Measurements from ENCODE around the gene EML1.

Gene EML1

DNA sequence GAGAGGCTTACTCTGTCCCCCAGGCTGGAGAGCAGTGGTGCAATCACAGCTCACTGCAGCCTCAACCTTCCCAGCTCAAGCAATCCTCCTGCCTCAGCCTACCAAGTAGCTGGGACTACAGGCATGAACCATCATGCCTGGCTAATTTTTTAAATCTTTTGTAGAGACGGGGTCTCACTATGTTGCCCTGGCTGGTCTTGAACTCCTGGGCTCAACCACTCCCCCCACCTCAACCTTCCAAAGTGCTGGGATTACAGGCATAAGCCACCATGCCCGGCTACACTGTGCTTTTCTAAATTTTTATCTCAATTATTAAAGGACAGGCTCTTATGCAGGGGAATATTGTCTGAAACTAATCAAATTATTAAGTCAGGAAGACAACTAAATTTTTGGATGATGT is 44.6 kb downstream of the EML1 start:
- DNase-seq = no peak

GRCh38 chr14:99838639-99839134 is 45.5 kb downstream of the EML1 start:
- no peak for DNase-seq

DNA sequence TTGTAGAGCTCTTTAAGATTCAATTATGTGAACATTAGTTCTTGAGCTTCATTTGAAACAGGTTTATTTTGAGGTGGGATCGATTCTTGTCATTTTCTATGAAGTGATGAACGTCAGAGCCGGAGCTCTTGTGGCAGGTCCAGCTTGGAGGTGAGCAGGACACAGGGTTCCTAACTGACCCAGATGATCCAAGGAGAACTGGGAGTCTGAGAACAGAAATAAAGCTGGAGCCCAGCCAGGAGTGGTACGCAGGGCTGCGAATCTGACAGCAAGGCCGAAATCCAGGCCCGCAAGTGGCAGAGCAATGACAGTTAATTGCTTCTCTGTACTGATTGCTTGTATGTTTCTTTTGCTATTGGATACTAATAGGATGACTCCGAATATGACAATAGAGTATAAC is 46.5 kb downstream of the EML1 start:
- no peak for DNase-seq

DNA sequence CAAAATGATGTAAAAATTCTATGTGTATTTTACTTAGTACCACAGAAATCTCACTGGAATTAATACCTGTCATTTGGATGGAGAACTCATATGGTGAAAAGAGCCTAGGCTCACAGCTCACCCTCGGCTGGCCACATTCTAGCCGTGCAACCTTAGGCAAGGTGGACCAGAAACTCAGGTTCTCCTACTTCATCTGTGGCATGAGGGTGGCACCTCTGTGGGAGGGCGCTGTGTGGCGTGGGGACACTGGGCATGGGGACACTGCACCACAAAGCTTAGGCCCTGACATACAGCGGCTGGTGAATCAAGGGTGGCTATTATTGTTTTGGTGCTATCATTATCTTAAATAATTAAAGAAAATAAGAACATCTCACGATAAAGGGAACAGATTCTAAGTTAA is 47.1 kb downstream of the EML1 start:
- DNase-seq = no peak

DNA sequence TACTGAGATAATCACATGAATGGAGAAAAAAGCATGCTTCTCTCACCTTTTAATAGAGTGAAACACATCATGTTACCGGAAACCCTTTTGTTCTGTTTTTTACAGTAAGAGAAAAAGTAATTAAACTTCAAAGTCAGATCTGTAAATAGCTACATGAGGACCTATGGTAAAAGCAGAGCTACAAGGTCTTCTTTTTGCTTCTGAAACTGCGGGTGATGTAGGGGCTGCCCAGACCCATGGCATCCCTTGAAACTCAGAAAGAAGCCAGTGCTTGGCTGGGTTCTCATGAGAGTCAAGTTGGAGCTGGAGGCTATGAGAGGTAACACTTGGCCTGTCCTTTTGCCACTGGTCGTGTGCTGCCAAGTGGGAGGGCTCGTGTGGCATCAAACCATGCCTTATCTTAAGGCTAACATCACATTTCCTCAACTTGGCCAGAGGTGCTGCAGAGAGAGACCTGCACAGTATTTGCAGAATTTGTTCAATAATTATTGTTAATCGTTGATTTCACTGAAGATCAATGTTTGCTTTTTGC is 47.6 kb downstream of the EML1 start:
- no peak for DNase-seq

- DNase-seq = no peak
Observed at GRCh38 chr14:99841436-99842071, 48.3 kb downstream of the EML1 start.

- DNase-seq = no peak
Observed at GRCh38 chr14:99842141-99842540, 48.9 kb downstream of the EML1 start.

- no peak for DNase-seq
Observed at GRCh38 chr14:99846808-99847207, 53.6 kb downstream of the EML1 start.

DNA sequence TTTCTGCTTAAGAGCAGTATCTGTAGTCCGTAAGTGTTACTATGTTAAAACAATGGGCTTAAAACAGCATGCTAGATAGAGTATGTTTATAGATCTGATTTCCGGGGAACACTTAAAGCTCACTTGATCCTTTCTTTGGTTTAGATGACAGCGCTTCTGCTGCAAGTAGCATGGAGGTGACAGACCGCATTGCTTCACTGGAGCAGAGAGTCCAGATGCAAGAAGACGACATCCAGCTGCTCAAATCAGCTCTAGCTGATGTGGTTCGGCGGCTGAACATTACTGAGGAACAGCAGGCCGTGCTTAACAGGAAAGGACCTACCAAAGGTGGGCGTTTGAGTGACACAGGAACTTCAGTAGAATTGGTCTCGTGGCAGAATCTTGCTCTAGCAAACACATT is 57.5 kb downstream of the EML1 start:
- no peak for DNase-seq

DNA sequence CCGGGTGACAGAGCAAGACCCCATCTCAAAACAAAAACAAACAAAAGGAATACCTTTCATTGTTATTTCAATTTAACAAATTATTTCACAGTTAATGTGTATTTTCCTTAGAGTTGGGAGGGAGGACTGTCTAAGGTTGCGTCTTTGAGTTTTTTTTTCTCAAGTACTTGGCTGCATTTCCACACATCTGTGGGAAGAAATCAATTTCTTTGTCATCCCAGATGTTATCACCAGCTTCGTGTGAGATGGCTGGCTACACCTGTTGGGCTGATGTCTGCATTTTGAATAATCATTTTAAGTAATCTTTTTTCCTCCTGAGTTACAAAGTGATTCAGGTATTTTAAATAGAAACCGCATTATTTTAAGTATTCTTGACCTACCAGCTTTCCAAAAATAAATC is 59.4 kb downstream of the EML1 start:
- DNase-seq = no peak

DNA sequence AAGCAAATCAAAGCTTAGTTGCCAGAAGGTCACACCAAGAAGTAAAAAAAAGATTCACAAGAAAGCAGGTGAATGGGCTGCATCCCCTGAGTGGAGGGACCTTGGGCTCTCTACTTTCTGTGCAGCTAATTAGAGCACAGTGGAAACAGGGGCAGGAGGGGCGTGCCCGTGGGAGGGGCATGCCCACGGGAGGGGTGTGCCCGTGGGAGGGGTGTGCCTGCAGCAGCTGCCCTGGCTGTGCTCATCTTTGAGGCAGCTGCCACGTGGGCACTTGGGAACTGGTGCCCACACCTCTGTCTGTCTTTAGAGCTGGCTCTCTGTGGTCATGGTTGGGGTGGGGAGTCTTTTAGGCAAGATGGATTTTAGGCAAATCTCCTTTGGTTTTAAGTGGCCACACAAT is 60.0 kb downstream of the EML1 start:
- DNase-seq = no peak

DNA sequence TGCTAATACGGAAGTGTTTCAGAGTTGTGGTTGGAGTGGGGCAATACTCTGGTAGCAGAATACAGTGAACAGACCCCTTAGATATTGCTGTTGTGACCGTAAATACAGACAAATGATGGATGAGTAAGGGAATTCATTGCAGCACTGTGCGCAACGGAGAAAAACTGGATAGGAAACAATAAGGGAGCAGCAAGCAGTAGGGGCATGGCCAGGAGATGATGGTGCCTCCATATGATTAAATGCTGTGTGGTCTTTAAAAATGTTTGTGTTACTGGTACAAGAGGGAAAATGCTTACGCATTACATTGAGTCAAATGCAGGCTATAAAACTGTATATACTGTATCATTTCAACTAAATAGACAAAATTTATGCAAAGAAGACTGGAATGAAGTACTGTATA is 61.6 kb downstream of the EML1 start:
- no peak for DNase-seq

GRCh38 chr14:99855271-99855670 is 62.1 kb downstream of the EML1 start:
- DNase-seq = no peak

GRCh38 chr14:99857551-99857950 is 64.3 kb downstream of the EML1 start:
- no peak for DNase-seq

DNA sequence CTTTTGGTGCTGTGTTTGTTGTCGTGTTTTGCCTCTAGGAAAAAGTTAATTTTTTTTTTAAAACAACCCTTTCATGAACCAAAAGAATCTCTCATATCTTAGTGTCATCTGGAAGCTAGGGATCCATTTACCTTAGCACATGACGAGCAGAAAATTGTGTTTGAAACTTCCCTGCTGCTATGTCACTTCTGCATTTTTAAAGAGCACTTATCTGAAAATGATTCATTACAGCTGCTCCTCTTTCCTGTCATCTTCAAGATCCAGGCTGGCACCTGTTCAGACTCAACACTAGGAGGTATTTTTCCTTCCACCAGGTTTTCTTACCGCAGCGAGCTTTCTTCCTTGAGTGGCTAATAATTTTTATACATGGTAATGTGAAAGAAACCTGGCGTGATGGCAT is 67.0 kb downstream of the EML1 start:
- no peak for DNase-seq

- DNase-seq = no peak
Observed at GRCh38 chr14:99862136-99862535, 68.9 kb downstream of the EML1 start.

DNA sequence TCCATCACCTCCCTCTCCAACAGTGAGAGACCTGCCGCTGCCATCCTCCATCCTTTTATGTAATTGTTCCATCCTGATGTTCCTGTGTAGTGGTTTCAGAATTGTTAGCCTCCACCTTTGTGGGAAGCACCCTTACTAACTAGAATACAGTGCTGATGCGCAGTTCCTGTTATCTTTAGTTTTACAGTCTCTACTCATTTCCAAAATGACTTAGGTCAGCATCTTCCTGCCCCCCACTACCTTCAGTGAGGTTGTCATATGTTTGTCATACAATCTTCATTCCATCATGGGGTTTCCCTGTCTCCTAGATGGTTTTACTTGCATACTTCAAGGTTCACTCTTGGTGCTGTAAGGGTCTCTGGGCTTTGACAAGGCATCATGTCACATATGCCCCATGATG is 69.8 kb downstream of the EML1 start:
- no peak for DNase-seq

- DNase-seq = no peak
Observed at GRCh38 chr14:99865408-99865807, 72.2 kb downstream of the EML1 start.

- DNase-seq = no peak
Observed at GRCh38 chr14:99870617-99871016, 77.4 kb downstream of the EML1 start.

GRCh38 chr14:99871771-99872170 is 78.6 kb downstream of the EML1 start:
- DNase-seq = no peak

DNA sequence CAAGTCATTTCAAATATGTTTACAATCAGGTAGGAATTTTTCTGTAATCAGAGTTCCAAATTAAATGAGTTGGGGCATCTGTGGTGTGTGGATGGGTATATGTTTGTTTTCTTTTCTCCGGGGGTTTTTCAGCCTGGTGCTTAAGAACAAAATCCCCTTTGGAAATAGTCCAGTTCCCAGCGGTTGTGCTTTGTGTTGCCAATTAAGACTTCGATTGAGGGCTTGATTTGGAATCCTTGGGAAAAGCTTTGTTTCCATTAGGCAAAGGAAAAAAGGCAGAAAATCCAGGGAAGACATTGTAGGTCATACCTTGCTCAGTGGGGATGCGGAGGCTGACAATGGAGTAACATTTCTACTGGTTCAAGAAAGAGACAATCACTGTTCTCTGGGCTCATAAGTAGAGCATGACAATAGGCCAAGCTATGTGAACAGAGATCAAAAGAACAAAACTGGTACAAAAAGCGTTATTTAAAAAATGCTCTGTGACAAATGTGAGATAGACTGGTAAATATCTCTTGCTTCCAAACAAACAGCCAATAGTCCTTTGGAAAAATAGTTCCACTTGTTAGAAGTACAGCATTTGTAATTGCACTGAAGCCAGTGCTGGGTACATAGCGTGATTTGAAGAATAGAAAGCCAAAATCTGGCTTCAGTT is 79.7 kb downstream of the EML1 start:
- no peak for DNase-seq

DNA sequence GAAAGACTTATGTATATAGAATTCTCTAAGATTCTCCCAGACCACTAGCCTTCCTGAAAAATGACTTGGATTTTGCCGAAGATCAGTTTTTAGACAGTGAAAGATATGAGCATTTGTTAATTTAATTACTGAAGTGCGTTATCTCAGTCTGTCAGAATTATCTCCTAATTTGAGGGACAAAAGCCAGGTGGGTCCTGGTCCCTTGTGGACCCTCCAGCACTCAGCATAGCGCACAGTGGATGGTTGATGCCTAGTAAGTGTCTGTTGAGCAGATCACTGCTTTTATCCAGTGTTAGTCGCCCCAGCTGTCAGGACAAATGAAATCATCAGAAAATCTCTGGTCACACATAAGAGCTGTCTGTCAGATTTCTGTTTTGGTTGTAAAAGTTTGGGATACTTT is 80.4 kb downstream of the EML1 start:
- no peak for DNase-seq

DNA sequence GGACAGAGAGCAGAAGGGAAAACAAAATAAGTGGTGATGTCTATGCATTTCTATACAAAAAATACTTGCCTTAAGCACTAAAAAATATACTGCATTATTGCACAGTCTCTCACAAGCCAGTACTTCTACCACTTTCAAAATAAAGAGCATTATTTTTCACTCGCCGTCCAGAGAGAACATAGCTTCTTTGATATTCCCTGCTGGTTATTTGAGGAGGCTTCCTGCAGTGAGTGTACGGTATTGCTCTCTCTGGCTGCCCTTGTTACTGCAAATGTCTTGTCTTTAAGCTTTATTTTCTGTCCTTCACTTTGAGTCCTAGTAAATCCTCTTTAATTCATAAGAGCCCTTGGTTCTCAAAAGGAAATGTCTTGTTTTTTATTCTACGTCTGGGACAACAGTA is 81.1 kb downstream of the EML1 start:
- DNase-seq = no peak

GRCh38 chr14:99875421-99875820 is 82.2 kb downstream of the EML1 start:
- DNase-seq = no peak

DNA sequence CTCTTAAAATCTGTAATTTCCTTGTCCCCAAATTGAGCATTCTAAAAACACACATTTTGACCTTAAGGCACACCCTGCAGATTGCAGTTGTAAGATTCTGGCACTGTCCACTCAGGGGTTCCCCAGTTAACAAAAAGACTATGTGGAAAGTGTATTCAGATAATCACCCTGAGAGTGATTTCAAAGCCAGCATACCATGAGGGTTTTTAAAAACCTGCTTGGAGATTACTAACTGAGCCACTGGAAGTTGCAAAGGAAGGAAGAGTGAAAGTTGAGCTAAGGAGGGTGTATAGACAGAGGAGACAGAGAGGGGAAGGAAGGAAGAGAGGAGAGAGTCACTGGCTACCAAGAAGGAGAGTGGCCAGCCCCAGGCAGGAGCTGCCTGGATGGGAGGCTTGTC is 82.6 kb downstream of the EML1 start:
- no peak for DNase-seq
